DND-41 (cell line): Measurements from ENCODE around the gene CD83.
"Not testable (repeated sequence)": the region's sequence is repeated elsewhere in the genome, so short reads cannot be mapped to it uniquely, and the experiment has no call there.

Source experiments
- ATAC-seq: fragments of 200-7000 bp; cut with Tn5 transposase; 3 replicates; pipeline ENCODE4 v1.9.1; 2021; ENCODE audit warnings: low read depth; ENCODE audit not compliant: insufficient read depth
- DNase-seq: peaks from one replicate; pipeline ENCODE4 v3.0.0-alpha.2; 2020
- H2AFZ ChIP-seq: 2 replicates; pipeline ENCODE4 v1.6.0; 2012; ENCODE audit warnings: low read depth, low read length
- H3K27ac ChIP-seq: 2 replicates; pipeline ENCODE4 v1.5.1; 2012; ENCODE audit warnings: low read length, inconsistent platforms
- H3K27me3 ChIP-seq: fragments of 200-600 bp; sonication (generic); 2 replicates; pipeline ENCODE4 v1.6.0; 2012; ENCODE audit warnings: low read length, mild to moderate bottlenecking, inconsistent platforms; ENCODE audit not compliant: insufficient read depth, poor library complexity
- H3K36me3 ChIP-seq: 2 replicates; pipeline ENCODE4 v1.5.1; 2012; ENCODE audit warnings: low read length, inconsistent platforms; ENCODE audit not compliant: insufficient read depth
- H3K4me1 ChIP-seq: 2 replicates; pipeline ENCODE4 v1.5.1; 2012; ENCODE audit warnings: mild to moderate bottlenecking, low read length; ENCODE audit not compliant: insufficient read depth
- H3K4me2 ChIP-seq: 2 replicates; pipeline ENCODE4 v1.6.0; 2012; ENCODE audit warnings: mild to moderate bottlenecking, moderate library complexity, low read length, inconsistent platforms; ENCODE audit not compliant: insufficient read depth
- H3K4me3 ChIP-seq, 2 experiments: fragments of 200-600 bp in 1 of 2; shearing (Covaris generic) in 1 of 2; 2 replicates each; pipeline ENCODE4 v1.5.1; 2012 to 2016; ENCODE audit warnings: inconsistent platforms in 2 of 2, low read length in 2 of 2, mild to moderate bottlenecking in 2 of 2, low read depth in 1 of 2, moderate library complexity in 1 of 2
- H3K79me2 ChIP-seq: 2 replicates; pipeline ENCODE4 v1.6.0; 2012; ENCODE audit warnings: low read length, inconsistent platforms; ENCODE audit not compliant: insufficient read depth
- H3K9ac ChIP-seq: 2 replicates; pipeline ENCODE4 v1.6.0; 2012; ENCODE audit warnings: low read depth, mild to moderate bottlenecking, inconsistent platforms, low read length, moderate library complexity
- H3K9me3 ChIP-seq: 2 replicates; pipeline ENCODE4 v1.5.1; 2012; ENCODE audit warnings: low read length, moderate library complexity, mild to moderate bottlenecking, inconsistent platforms; ENCODE audit not compliant: insufficient read depth, severe bottlenecking
- H4K20me1 ChIP-seq: 2 replicates; pipeline ENCODE4 v1.6.0; 2012; ENCODE audit warnings: low read length; ENCODE audit not compliant: insufficient read depth
- CTCF ChIP-seq: IDR thresholded peaks from 2 replicates; pipeline ENCODE4 v1.5.1; 2012; ENCODE audit warnings: borderline replicate concordance, low read length, moderate library complexity, mild to moderate bottlenecking; ENCODE audit not compliant: poor library complexity, severe bottlenecking; ENCODE audit errors: extremely low read depth
- EZH2 ChIP-seq: IDR thresholded peaks from 3 replicates; pipeline ENCODE4 v1.6.1; 2012; ENCODE audit warnings: borderline replicate concordance, low read depth, mild to moderate bottlenecking, moderate library complexity, low read length, inconsistent platforms; ENCODE audit not compliant: severe bottlenecking

CD83 gene

GRCh38 chr6:14149053-14149738 is 31.6 kb downstream of the CD83 start:
- H3K4me3 ChIP-seq = no peak overlapping the region
- H3K79me2 ChIP-seq = no peaks in the 10 kb centered on the region
- no peak overlapping the region for H2AFZ ChIP-seq
- H3K4me2 ChIP-seq = no peak overlapping the region
- no peaks in the 10 kb centered on the region for H3K4me1 ChIP-seq
- H3K27ac ChIP-seq = no peak overlapping the region
- ATAC-seq (no peak), DNase-seq (no peak)
- TF ChIP-seq CTCF = no peak
- no peak for TF ChIP-seq EZH2
- no peaks in the 10 kb centered on the region for H3K27me3 ChIP-seq
- H3K9ac ChIP-seq = no peak overlapping the region
- H4K20me1 ChIP-seq = no peaks in the 10 kb centered on the region
- no peaks in the 10 kb centered on the region for H3K9me3 ChIP-seq
- no peaks in the 10 kb centered on the region for H3K36me3 ChIP-seq

DNA sequence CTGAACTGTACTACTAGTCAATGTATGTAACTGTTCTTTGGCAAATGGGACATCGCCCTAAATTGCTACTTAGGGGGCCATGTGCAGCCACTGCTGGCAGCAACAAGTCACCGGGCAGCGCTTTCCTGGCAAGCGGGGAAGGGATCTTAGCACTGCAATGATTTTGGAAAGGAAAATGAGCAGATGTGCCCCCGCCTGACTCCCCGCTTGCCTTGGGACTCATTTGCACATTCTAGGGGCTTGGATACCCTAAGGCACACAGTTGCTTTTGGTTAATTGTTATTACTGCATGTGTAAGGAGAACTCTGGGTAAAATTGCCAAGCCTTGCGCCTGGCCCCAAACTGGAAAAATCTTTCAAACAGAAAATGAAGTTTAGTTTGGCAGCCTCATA is 32.2 kb downstream of the CD83 start:
- no peaks in the 10 kb centered on the region for H3K27me3 ChIP-seq
- H3K4me3 ChIP-seq = no peak overlapping the region
- H3K9ac ChIP-seq = no peak overlapping the region
- H3K4me1 ChIP-seq = no peaks in the 10 kb centered on the region
- H3K79me2 ChIP-seq = no peaks in the 10 kb centered on the region
- no peak overlapping the region for H3K27ac ChIP-seq
- H3K36me3 ChIP-seq = no peaks in the 10 kb centered on the region
- no peaks in the 10 kb centered on the region for H4K20me1 ChIP-seq
- no peaks in the 10 kb centered on the region for H3K9me3 ChIP-seq
- no peak overlapping the region for H2AFZ ChIP-seq
- no peak for TF ChIP-seq CTCF
- DNase-seq (no peak), ATAC-seq (no peak)
- H3K4me2 ChIP-seq = no peak overlapping the region

GRCh38 chr6:14151300-14151699 is 33.7 kb downstream of the CD83 start:
- H3K27me3 ChIP-seq, DNase-seq, ATAC-seq, H3K79me2 ChIP-seq, H4K20me1 ChIP-seq, H2AFZ ChIP-seq, H3K9me3 ChIP-seq, H3K4me2 ChIP-seq, H3K36me3 ChIP-seq, H3K9ac ChIP-seq, H3K4me1 ChIP-seq, H3K4me3 ChIP-seq, H3K27ac ChIP-seq: not testable (repeated sequence)

GRCh38 chr6:14151773-14152172 is 34.2 kb downstream of the CD83 start:
- TF ChIP-seq CTCF (no peak), EZH2 (no peak)

More at GRCh38 chr6:14151773-14152172, 34.2 kb downstream of the CD83 start:
- no peak overlapping the region for H3K9ac ChIP-seq
- H2AFZ ChIP-seq = no peak overlapping the region
- no peaks in the 10 kb centered on the region for H3K4me1 ChIP-seq
- ATAC-seq = no peak
- H3K4me2 ChIP-seq = no peak overlapping the region
- no peaks in the 10 kb centered on the region for H3K79me2 ChIP-seq
- H3K36me3 ChIP-seq = no peaks in the 10 kb centered on the region
- no peaks in the 10 kb centered on the region for H4K20me1 ChIP-seq
- no peaks in the 10 kb centered on the region for H3K27me3 ChIP-seq
- no peak for DNase-seq
- no peak overlapping the region for H3K4me3 ChIP-seq
- H3K27ac ChIP-seq = no peak overlapping the region
- no peaks in the 10 kb centered on the region for H3K9me3 ChIP-seq
